Thyroid gland (tissue), 4 donors: Measurements from ENCODE around the gene LTA.

Experiments
- CTCF ChIP-seq, 6 experiments: fragments of 200-600 bp in 3 of 6; fragments of 450-650 bp in 3 of 6; sonication (generic) in 3 of 6; IDR thresholded peaks; one replicate each; pipeline ENCODE4 v1.5.1; 2016 to 2019; ENCODE audit warnings: antibody characterized with exemption in 6 of 6, mild to moderate bottlenecking in 2 of 6, inconsistent platforms in 1 of 6, moderate library complexity in 1 of 6
- POLR2A ChIP-seq, 2 donors: fragments of 450-650 bp; IDR thresholded peaks; one replicate each; pipeline ENCODE4 v1.6.1; 2017; ENCODE audit warnings: antibody characterized with exemption in 2 of 2, mild to moderate bottlenecking in 2 of 2, moderate library complexity in 1 of 2

- TF ChIP-seq CTCF (IDR thresholded peaks at IDR 0.05) (no peak), POLR2A (IDR thresholded peaks at IDR 0.05) (peak in 1 of 2 donors; percentile 68)
Measured at GRCh38 chr6:31546958-31547726, 24.9 kb upstream of the LTA start, which contains the start of gene NFKBIL1.
